ENCODE data around the gene FNDC8.
"Not testable (repeated sequence)": the region's sequence is repeated elsewhere in the genome, so short reads cannot be mapped to it uniquely, and the experiment has no call there.

Gene FNDC8

GRCh38 chr17:35146214-35146833 is 24.9 kb downstream of the FNDC8 start:
- Mint-ChIP-seq H3K4me1 (ENCODE audit: low read depth) (peaks cover 11% of the 10 kb centered on the region), H3K36me3 (peaks cover 2% of the 10 kb centered on the region), H3K27me3 (no peaks in the 10 kb centered on the region), H3K4me3 (no peak overlapping the region), H3K27ac (no peak overlapping the region), H3K9me3 (ENCODE audit: low read depth) (no peaks in the 10 kb centered on the region)

- Mint-ChIP-seq H3K27me3 (no peaks in the 10 kb centered on the region), H3K4me3 (no peak within 1 kb of the TSS), H3K36me3 (no peaks in the 10 kb centered on the region), H3K4me1 (ENCODE audit: low read depth) (peaks cover 6% of the 10 kb centered on the region), H3K27ac (no peak within 1 kb of the TSS), H3K9me3 (ENCODE audit: low read depth) (no peaks in the 10 kb centered on the region)
Observed at GRCh38 chr17:35147375-35147905, 26.0 kb downstream of the FNDC8 start, which contains the start of gene UNC45B. TSS of gene UNC45B (plus strand) at chr17:35147817. CDS start at chr17:35148264, 447 bp downstream.

GRCh38 chr17:35148144-35148543 is 26.7 kb downstream of the FNDC8 start:
- peaks cover 5% of the 10 kb centered on the region for H3K4me1 Mint-ChIP-seq (ENCODE audit: low read depth)
- H3K36me3 Mint-ChIP-seq, result no peaks in the 10 kb centered on the region
- H3K27me3 Mint-ChIP-seq, result no peaks in the 10 kb centered on the region
- no peak overlapping the region for H3K27ac Mint-ChIP-seq
- no peak overlapping the region for H3K4me3 Mint-ChIP-seq
- no peaks in the 10 kb centered on the region for H3K9me3 Mint-ChIP-seq (ENCODE audit: low read depth)

GRCh38 chr17:35149941-35150340 is 28.5 kb downstream of the FNDC8 start:
- Mint-ChIP-seq H3K27me3 (no peaks in the 10 kb centered on the region), H3K36me3 (no peaks in the 10 kb centered on the region), H3K4me3 (no peak overlapping the region), H3K27ac (no peak overlapping the region), H3K4me1 (ENCODE audit: low read depth) (no peaks in the 10 kb centered on the region), H3K9me3 (ENCODE audit: low read depth) (no peaks in the 10 kb centered on the region)

GRCh38 chr17:35151080-35151479 is 29.7 kb downstream of the FNDC8 start:
- H3K36me3 Mint-ChIP-seq; H3K4me1 Mint-ChIP-seq (ENCODE audit: low read depth); H3K9me3 Mint-ChIP-seq (ENCODE audit: low read depth); H3K27ac Mint-ChIP-seq; H3K27me3 Mint-ChIP-seq; H3K4me3 Mint-ChIP-seq: not testable (repeated sequence)

- Mint-ChIP-seq H3K27me3 (no peaks in the 10 kb centered on the region), H3K27ac (no peak overlapping the region), H3K9me3 (ENCODE audit: low read depth) (no peaks in the 10 kb centered on the region), H3K36me3 (no peaks in the 10 kb centered on the region), H3K4me1 (ENCODE audit: low read depth) (no peaks in the 10 kb centered on the region), H3K4me3 (no peak overlapping the region)
Observed at GRCh38 chr17:35152421-35153140, 31.2 kb downstream of the FNDC8 start.

- Mint-ChIP-seq H3K9me3 (ENCODE audit: low read depth) (no peaks in the 10 kb centered on the region), H3K27me3 (no peaks in the 10 kb centered on the region), H3K4me1 (ENCODE audit: low read depth) (peaks cover 11% of the 10 kb centered on the region), H3K27ac (no peak overlapping the region), H3K36me3 (no peaks in the 10 kb centered on the region), H3K4me3 (no peak overlapping the region)
Observed at GRCh38 chr17:35154196-35155165, 33.1 kb downstream of the FNDC8 start.

- Mint-ChIP-seq H3K27ac (no peak overlapping the region), H3K4me3 (no peak overlapping the region), H3K27me3 (no peaks in the 10 kb centered on the region), H3K9me3 (ENCODE audit: low read depth) (no peaks in the 10 kb centered on the region), H3K36me3 (no peaks in the 10 kb centered on the region), H3K4me1 (ENCODE audit: low read depth) (peaks cover 19% of the 10 kb centered on the region)
Observed at GRCh38 chr17:35155246-35155645, 33.8 kb downstream of the FNDC8 start.

- H3K27ac Mint-ChIP-seq, result peak overlapping the region; percentile 77
- no peaks in the 10 kb centered on the region for H3K27me3 Mint-ChIP-seq
- peak overlapping the region; percentile 74 for H3K4me3 Mint-ChIP-seq
- no peaks in the 10 kb centered on the region for H3K9me3 Mint-ChIP-seq (ENCODE audit: low read depth)
- peaks cover 52% of the 10 kb centered on the region for H3K4me1 Mint-ChIP-seq (ENCODE audit: low read depth)
- no peaks in the 10 kb centered on the region for H3K36me3 Mint-ChIP-seq
Observed at GRCh38 chr17:35159940-35160339, 38.5 kb downstream of the FNDC8 start.

- Mint-ChIP-seq H3K4me1 (ENCODE audit: low read depth) (peaks cover 58% of the 10 kb centered on the region), H3K9me3 (ENCODE audit: low read depth) (no peaks in the 10 kb centered on the region), H3K27ac (peak overlapping the region; percentile 77), H3K4me3 (peak overlapping the region; percentile 74), H3K27me3 (no peaks in the 10 kb centered on the region), H3K36me3 (no peaks in the 10 kb centered on the region)
Observed at GRCh38 chr17:35160354-35161201, 39.2 kb downstream of the FNDC8 start.

- H3K9me3 Mint-ChIP-seq (ENCODE audit: low read depth), result no peaks in the 10 kb centered on the region
- peak overlapping the region; percentile 74 for H3K4me3 Mint-ChIP-seq
- no peaks in the 10 kb centered on the region for H3K36me3 Mint-ChIP-seq
- no peaks in the 10 kb centered on the region for H3K27me3 Mint-ChIP-seq
- H3K4me1 Mint-ChIP-seq (ENCODE audit: low read depth), result peaks cover 60% of the 10 kb centered on the region
- H3K27ac Mint-ChIP-seq, result peak overlapping the region; percentile 77
Observed at GRCh38 chr17:35161281-35161761, 39.9 kb downstream of the FNDC8 start.

- H3K27me3 Mint-ChIP-seq, result no peaks in the 10 kb centered on the region
Observed at GRCh38 chr17:35162755-35163154, 41.3 kb downstream of the FNDC8 start.

GRCh38 chr17:35163886-35164285 is 42.5 kb downstream of the FNDC8 start:
- Mint-ChIP-seq H3K9me3 (ENCODE audit: low read depth) (no peaks in the 10 kb centered on the region), H3K4me3 (no peak overlapping the region), H3K36me3 (no peaks in the 10 kb centered on the region), H3K27ac (no peak overlapping the region), H3K4me1 (ENCODE audit: low read depth) (peaks cover 59% of the 10 kb centered on the region), H3K27me3 (no peaks in the 10 kb centered on the region)

More at GRCh38 chr17:35162755-35163154, 41.3 kb downstream of the FNDC8 start:
- H3K36me3 Mint-ChIP-seq, result no peaks in the 10 kb centered on the region
- no peak overlapping the region for H3K4me3 Mint-ChIP-seq
- no peak overlapping the region for H3K27ac Mint-ChIP-seq
- no peaks in the 10 kb centered on the region for H3K9me3 Mint-ChIP-seq (ENCODE audit: low read depth)
- peaks cover 64% of the 10 kb centered on the region for H3K4me1 Mint-ChIP-seq (ENCODE audit: low read depth)

- no peak overlapping the region for H3K27ac Mint-ChIP-seq
Observed at GRCh38 chr17:35164716-35165115, 43.3 kb downstream of the FNDC8 start.

More at GRCh38 chr17:35164716-35165115, 43.3 kb downstream of the FNDC8 start:
- Mint-ChIP-seq H3K36me3 (no peaks in the 10 kb centered on the region), H3K9me3 (ENCODE audit: low read depth) (no peaks in the 10 kb centered on the region), H3K4me3 (no peak overlapping the region), H3K4me1 (ENCODE audit: low read depth) (peaks cover 50% of the 10 kb centered on the region), H3K27me3 (no peaks in the 10 kb centered on the region)
